Activated T-helper 17 cell treated with anti-CD3 and anti-CD28 coated beads, Interleukin-2, amount 50 U/mL, for 72 hours (primary cell): ENCODE results near the gene CCDC33. TPM values are rescaled to one million over a fixed set of nuclear protein-coding genes. Genes with fewer than 3 reads are reported as not detected.

Experiments
- ATAC-seq: fragments of 150-1000 bp; cut with Tn5 transposase; replicated peaks from 2 replicates; pipeline ENCODE4 v1.10.0; 2021; ENCODE audit warnings: mild to moderate bottlenecking, moderate library complexity
- H3K27ac Mint-ChIP-seq: one replicate; pipeline ENCODE4 v1.8.0; 2022; ENCODE audit warnings: mixed read lengths
- H3K27me3 Mint-ChIP-seq: one replicate; pipeline ENCODE4 v1.8.0; 2022; ENCODE audit warnings: mixed read lengths
- H3K36me3 Mint-ChIP-seq: one replicate; pipeline ENCODE4 v1.8.0; 2022; ENCODE audit warnings: low read depth, mild to moderate bottlenecking, mixed read lengths
- H3K4me1 Mint-ChIP-seq: one replicate; pipeline ENCODE4 v1.8.0; 2022; ENCODE audit warnings: mixed read lengths
- H3K4me3 Mint-ChIP-seq: one replicate; pipeline ENCODE4 v1.8.0; 2022; ENCODE audit warnings: mild to moderate bottlenecking, mixed read lengths
- H3K9me3 Mint-ChIP-seq: one replicate; pipeline ENCODE4 v1.8.0; 2022; ENCODE audit warnings: mixed read lengths
- total RNA-seq, 2 donors: library from RNA; stranded (reverse); gene quantifications; one replicate each; pipeline ENCODE4 v1.2.3, GENCODE V29; 2022

Gene CCDC33
- total RNA-seq, 2 donors from 2014 or later: not detected

DNA sequence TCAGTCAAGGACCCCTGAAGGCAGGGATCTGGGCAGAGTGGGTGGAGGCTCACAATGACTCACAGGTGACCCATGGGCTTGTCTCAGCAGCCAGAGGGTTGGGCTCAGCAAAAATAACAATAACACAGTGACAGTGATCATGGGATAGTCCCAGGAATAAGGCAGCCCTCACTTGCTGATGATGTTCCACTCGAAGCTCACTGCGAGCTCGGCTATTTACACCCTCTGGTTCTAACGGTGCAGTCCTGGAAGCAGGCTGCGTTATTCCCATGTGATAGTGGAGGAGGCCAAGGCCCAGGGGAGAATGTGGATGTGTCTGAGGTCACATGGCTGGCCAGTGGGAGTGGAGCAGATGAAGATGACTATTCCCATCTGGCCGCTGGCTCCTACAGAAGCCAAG lies 16.2 kb downstream of the CCDC33 start:
- Mint-ChIP-seq H3K4me1 (no peaks in the 10 kb centered on the region), H3K9me3 (no peaks in the 10 kb centered on the region), H3K36me3 (no peaks in the 10 kb centered on the region), H3K4me3 (no peak overlapping the region), H3K27ac (no peak overlapping the region), H3K27me3 (peaks cover 12% of the 10 kb centered on the region)
- ATAC-seq: no peak

DNA sequence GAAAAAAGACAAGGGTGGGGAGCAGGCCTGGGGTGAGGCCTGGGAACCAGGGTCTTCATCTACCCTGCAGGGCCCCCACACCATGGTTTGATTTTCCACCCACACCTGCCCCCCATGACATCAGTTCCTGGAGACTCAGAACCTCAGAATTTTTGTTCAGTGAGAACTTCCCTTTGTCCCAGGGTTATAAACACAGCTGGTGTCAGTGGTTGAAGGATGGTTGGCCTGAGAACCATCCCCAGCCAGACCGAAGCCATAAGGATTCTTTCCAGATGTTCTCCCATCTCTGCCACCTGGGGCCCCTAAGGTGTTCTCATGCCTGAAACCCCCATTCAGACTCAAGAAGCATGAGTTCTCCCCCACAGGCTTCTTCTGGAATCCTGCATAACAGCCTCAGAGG lies 16.6 kb downstream of the CCDC33 start:
- no peak for ATAC-seq
- H3K9me3 Mint-ChIP-seq: no peaks in the 10 kb centered on the region
- no peaks in the 10 kb centered on the region for H3K4me1 Mint-ChIP-seq
- no peaks in the 10 kb centered on the region for H3K36me3 Mint-ChIP-seq
- H3K27ac Mint-ChIP-seq: no peak overlapping the region
- H3K27me3 Mint-ChIP-seq: peaks cover 12% of the 10 kb centered on the region
- no peak overlapping the region for H3K4me3 Mint-ChIP-seq

DNA sequence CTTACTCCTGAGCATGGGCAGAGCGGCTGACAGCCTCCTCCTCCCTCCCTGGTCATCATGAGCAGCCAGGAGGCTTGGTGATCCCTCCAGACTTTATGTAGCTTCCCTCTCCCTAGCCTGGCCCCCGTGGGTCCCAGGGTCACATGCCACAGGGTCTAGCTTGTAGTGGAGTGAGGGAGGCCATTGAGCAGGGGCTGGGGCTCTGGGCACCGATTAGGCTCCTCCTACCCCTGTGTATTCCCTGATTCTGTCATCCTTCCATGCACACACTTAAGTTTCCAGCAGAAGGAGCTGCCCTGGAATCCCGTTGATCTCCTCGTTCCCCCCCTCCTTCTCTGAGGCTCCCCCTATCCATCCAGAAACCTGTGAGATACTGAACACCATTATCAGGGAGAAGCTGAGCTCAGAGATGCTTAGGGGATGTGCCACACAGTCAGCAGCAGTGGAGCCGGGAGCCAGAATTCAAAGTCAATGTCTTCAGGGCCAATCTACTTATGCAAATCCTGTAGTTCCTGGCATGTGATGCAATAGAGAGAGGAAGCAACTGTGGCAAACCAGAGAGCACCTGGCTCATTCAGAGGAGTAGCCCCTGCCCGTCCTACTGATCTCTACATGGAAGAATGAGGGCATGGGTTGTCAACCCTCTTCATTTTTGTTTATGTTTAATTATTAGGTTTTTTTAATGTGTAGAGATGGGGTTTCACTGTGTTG lies 17.2 kb downstream of the CCDC33 start:
- no peak for ATAC-seq
- Mint-ChIP-seq H3K27ac (no peak overlapping the region), H3K9me3 (no peaks in the 10 kb centered on the region), H3K27me3 (peaks cover 12% of the 10 kb centered on the region), H3K4me3 (no peak overlapping the region), H3K4me1 (no peaks in the 10 kb centered on the region), H3K36me3 (no peaks in the 10 kb centered on the region)

DNA sequence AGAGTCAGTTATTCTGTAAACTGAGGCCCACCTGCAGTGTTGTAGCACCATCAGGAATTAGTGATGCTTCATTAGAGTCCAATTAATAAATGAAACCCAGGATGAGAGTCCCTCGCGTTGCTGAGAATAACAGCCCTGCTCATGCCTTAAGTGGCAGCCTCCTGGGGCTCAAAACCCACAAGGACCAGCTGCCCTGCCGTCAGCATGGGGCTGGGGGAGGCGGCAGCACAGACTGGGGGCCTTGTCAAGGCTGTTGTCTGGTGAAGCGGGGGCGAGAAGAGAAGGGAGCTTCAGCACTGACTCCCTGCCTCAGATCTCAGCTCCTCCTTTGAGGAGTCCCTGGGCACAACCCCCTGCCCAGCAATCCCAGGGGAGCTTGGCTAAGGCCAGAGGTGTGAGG lies 21.0 kb downstream of the CCDC33 start:
- H3K4me3 Mint-ChIP-seq: no peak overlapping the region
- H3K27ac Mint-ChIP-seq: no peak overlapping the region
- H3K4me1 Mint-ChIP-seq: no peaks in the 10 kb centered on the region
- no peaks in the 10 kb centered on the region for H3K9me3 Mint-ChIP-seq
- ATAC-seq: no peak
- no peaks in the 10 kb centered on the region for H3K36me3 Mint-ChIP-seq
- H3K27me3 Mint-ChIP-seq: peaks cover 18% of the 10 kb centered on the region

DNA sequence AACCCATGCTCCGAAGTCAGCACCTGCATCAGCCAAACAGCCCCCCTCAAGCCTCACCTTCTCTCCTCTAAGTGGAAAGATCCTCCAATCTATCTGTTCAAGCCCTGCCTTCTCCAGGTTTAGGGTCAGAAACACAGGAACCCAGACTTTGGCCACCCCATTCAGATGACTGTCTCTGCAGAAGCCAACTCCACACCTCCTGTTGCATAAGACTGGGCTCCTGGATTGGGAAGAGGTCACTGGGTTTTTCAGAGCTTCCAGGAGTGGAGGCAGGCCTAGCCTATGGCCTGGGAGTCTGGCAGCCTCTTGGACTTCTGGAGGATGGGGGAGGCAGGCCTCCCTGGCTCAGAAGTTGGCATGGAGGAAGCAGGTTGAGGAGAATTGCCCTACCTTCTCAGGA lies 21.5 kb downstream of the CCDC33 start:
- H3K9me3 Mint-ChIP-seq: no peaks in the 10 kb centered on the region
- ATAC-seq: no peak
- no peak overlapping the region for H3K27ac Mint-ChIP-seq
- H3K4me3 Mint-ChIP-seq: no peak overlapping the region
- no peaks in the 10 kb centered on the region for H3K4me1 Mint-ChIP-seq
- no peaks in the 10 kb centered on the region for H3K36me3 Mint-ChIP-seq
- H3K27me3 Mint-ChIP-seq: peaks cover 18% of the 10 kb centered on the region

DNA sequence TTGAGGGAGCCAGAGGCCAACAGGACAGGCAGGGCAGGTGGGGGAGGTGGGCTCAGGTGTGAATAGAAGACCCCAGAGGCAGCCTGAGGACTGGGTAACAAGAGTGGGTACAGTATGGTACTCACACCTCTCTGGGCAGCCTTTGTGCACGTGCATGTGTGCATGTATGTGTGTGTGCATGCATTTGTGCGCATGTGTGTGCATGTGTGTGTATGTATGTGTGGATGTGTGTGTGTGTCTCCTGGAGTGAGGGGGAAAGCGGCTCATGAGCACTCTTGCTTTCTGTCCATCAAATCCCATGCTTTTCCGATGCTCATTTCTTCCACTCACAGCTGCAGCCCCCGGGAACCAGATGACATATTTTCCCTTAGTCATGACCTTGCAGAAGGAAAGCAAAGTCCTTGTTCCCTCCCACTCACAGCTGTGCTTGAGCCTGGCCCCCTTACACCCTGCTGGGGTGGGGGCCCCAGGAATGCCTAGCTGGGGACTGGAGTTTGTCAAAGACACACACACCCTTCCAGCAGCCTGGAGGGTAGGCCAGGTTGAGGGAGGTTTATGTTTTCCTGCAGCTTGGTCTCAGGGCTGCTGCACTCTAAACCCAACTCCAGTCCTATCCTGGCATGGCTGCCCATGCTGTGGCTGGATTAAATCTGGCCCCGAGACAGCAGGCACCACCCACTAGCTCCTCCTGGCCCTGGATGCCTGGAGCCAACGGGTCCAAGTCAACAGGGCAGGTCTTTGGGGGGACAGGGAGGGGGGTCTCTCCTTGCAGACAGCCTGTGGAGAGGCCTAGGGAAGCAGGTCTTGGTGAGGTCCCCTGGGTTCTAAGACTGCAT lies 22.5 kb downstream of the CCDC33 start:
- H3K9me3 Mint-ChIP-seq: no peaks in the 10 kb centered on the region
- no peaks in the 10 kb centered on the region for H3K36me3 Mint-ChIP-seq

DNA sequence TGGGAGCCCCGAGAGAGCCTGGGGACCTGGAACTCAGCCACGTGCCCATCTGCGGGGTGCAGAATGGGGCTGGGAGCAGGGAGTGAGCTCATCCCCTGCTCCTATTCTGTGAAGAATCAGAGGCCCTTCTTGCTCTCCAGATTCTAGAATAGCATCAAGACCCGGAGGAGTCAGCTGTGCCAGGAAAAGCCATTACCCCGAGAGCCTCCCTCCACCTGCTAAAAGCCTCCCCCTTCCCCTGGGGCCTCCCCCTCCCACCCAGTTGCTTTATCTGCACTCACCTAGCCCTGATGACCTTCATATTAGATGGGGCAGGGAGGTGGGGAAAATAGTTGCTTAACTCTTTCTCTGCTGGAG lies 23.1 kb downstream of the CCDC33 start:
- H3K9me3 Mint-ChIP-seq: no peaks in the 10 kb centered on the region
- no peak overlapping the region for H3K4me3 Mint-ChIP-seq
- H3K27ac Mint-ChIP-seq: no peak overlapping the region
- ATAC-seq: no peak
- H3K27me3 Mint-ChIP-seq: peaks cover 27% of the 10 kb centered on the region
- no peaks in the 10 kb centered on the region for H3K4me1 Mint-ChIP-seq
- H3K36me3 Mint-ChIP-seq: no peaks in the 10 kb centered on the region

More for the DNA sequence above, 22.5 kb downstream of the CCDC33 start:
- no peaks in the 10 kb centered on the region for H3K4me1 Mint-ChIP-seq
- peaks cover 24% of the 10 kb centered on the region for H3K27me3 Mint-ChIP-seq
- no peak overlapping the region for H3K27ac Mint-ChIP-seq
- no peak for ATAC-seq
- no peak overlapping the region for H3K4me3 Mint-ChIP-seq

DNA sequence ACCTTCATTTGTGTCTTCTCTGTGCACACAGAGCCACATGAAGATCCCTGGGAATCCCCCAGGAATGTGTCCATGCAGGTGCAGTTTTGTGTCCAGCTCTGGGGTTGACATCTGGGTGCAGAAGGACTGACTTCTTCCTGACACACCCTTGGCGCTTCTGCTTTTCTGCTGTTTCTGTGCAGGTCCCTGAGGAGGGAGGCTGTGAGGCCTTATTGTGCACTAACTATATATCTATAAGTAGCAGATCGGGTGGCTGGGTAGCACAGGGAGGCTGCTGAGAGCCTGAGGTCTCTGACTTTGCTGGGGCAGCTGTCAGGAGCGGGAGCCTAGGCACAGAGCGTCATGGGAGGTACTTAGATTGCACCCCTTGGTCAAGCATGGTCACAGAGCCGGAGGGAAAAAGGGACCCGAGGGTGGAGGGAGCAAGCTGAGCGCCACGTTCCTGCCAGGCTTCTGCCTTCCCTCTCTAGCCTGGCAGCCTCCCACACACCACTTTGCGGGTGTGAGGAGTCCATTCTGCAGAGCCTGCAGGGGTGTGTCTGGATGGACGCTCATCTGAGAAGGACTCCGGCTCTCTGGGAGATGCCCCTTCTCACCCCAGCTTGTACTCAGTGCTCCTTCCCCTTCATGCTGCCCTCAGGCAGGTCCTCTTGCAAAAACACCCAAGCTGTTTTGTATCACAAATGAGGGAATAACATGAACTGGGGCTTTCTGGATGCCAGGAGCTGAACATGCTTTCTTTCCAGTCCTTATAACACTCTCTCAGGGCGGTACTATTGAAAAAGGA lies 23.9 kb downstream of the CCDC33 start:
- ATAC-seq: no peak
- Mint-ChIP-seq H3K36me3 (no peaks in the 10 kb centered on the region), H3K27ac (no peak overlapping the region), H3K4me1 (no peaks in the 10 kb centered on the region), H3K27me3 (peaks cover 23% of the 10 kb centered on the region), H3K9me3 (no peaks in the 10 kb centered on the region), H3K4me3 (no peak overlapping the region)

DNA sequence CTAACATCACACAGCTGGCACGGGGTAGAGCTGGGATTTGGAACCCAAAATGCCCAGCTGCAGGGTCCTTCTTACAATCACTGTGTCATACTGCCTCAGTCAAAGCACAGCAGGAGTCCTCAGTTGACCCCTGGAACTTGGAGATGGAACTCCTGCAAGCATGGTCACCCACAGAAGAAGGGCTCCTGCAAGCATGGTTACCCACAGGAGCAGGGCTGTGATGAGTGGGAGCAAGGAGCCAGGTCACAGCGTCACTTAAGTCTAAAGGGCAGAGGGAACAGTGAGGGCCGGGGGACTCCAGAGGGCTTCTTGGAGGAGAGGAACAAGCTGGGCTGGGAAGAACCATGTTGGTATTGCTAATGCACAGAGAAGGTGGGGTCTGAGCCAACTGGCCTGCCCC lies 24.9 kb downstream of the CCDC33 start:
- H3K4me1 Mint-ChIP-seq: no peaks in the 10 kb centered on the region
- no peak overlapping the region for H3K4me3 Mint-ChIP-seq
- no peak for ATAC-seq
- no peaks in the 10 kb centered on the region for H3K9me3 Mint-ChIP-seq
- H3K27me3 Mint-ChIP-seq: peaks cover 26% of the 10 kb centered on the region
- no peaks in the 10 kb centered on the region for H3K36me3 Mint-ChIP-seq
- H3K27ac Mint-ChIP-seq: no peak overlapping the region

DNA sequence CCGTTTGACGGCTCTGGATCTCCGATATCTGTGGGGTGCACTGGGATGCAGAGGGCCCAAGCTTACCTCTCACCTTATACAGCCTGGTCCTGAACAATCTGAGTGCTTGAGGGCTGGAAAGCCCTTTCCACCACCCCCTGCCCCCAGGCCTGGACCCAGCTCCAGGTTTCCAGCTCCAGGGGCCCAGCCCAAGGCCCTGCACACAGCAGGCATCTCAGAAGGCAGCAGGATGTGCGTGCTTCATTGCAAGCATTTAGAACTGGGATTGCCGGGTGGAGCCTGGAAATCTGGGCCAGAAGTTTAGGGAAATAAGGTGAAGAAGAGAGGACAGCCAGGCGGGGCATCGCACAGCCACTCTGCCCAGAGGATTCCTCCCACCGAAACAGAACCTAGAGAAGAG lies 25.6 kb downstream of the CCDC33 start:
- Mint-ChIP-seq H3K27me3 (peaks cover 26% of the 10 kb centered on the region), H3K9me3 (no peaks in the 10 kb centered on the region), H3K27ac (no peak overlapping the region), H3K4me1 (no peaks in the 10 kb centered on the region), H3K36me3 (no peaks in the 10 kb centered on the region), H3K4me3 (no peak overlapping the region)
- no peak for ATAC-seq

DNA sequence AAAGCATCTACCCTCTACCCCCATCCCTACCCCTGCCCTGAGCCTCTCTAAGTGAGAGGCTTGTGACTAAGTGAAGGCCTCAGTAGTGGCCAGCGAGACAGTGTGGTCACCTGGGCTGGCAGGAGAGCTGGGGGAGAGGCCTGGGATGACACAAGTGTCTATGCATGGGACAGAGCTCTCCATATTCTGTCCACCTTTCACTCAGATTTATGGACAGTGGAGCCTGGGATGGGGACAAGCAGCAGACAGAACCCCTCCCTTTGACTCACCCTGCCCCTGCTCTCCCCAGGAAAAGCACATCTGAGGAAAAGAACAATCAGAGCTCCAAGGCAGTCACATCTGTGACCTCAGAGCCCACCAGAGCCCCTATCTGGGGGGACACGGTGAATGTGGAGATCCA lies 26.0 kb downstream of the CCDC33 start:
- Mint-ChIP-seq H3K27ac (no peak overlapping the region), H3K4me1 (no peaks in the 10 kb centered on the region), H3K36me3 (no peaks in the 10 kb centered on the region), H3K27me3 (peaks cover 26% of the 10 kb centered on the region), H3K4me3 (no peak overlapping the region), H3K9me3 (no peaks in the 10 kb centered on the region)
- no peak for ATAC-seq

DNA sequence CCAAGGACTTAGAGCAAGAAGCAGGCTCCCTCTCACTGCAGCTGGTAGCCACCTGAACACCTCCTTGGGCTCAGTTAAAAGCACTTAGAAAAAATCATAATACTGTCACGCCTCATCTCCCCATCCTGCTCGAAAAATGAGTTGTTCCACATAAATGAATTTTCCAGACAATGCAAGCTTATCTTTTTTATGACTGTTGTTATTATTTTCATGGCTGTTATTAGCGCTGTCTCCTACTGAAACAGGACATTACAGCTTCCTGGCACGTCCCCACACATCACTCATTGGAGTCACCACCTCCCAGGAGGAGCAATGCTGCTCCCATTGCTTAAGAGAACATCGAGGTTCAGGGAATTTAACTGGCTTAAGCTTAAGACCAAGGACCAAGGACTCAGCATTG lies 26.5 kb downstream of the CCDC33 start:
- H3K9me3 Mint-ChIP-seq: no peaks in the 10 kb centered on the region
- no peaks in the 10 kb centered on the region for H3K4me1 Mint-ChIP-seq
- no peaks in the 10 kb centered on the region for H3K36me3 Mint-ChIP-seq
- ATAC-seq: no peak
- H3K27me3 Mint-ChIP-seq: peaks cover 26% of the 10 kb centered on the region
- no peak overlapping the region for H3K27ac Mint-ChIP-seq
- no peak overlapping the region for H3K4me3 Mint-ChIP-seq

DNA sequence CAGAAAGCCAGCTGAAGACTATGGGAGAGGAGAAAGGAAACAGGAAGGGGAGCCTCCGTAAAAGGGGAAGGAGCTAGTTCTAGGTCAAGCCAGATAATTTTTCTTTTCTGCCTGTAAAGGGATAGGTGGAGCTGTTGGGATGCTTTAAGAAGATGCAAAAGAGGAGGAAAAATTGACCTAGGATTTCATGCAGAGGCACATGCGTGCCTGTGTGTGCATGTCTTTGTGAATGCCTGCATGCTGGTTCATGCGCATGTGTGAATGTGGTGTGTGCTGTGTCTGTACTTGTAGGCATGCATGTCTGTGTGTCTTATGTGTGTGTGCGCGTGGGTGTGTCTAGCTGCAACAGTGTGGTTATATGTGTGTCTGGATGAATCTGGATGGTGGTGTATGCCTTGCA lies 27.3 kb downstream of the CCDC33 start:
- Mint-ChIP-seq H3K36me3 (no peaks in the 10 kb centered on the region), H3K4me1 (no peaks in the 10 kb centered on the region), H3K27me3 (peaks cover 31% of the 10 kb centered on the region), H3K4me3 (no peak overlapping the region), H3K27ac (no peak overlapping the region), H3K9me3 (no peaks in the 10 kb centered on the region)
- ATAC-seq: no peak

DNA sequence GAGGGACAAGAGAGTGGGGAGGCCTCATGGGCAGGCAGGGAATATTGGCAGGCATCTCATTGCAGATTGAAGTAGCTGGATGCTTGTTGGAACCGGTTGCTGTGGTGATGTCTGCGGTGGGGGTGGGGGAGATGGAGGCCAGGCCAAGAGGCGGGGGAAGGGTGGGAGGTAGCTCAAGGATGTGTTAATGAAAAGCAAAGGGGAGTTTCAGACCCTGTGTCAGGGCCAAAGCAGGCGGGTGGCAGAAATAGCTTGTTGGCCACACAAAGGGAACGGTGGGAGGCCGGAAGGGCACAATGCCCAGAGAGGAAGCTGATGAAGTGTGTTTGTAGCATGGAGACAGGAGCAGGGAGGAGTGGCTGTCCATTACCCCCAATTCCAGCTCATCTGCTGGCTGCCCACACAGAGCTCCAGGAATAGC lies 28.0 kb downstream of the CCDC33 start:
- H3K4me3 Mint-ChIP-seq: no peak overlapping the region
- H3K9me3 Mint-ChIP-seq: no peaks in the 10 kb centered on the region
- no peak for ATAC-seq
- H3K4me1 Mint-ChIP-seq: no peaks in the 10 kb centered on the region
- no peaks in the 10 kb centered on the region for H3K36me3 Mint-ChIP-seq
- no peak overlapping the region for H3K27ac Mint-ChIP-seq
- peaks cover 31% of the 10 kb centered on the region for H3K27me3 Mint-ChIP-seq
